ENCODE data around the gene CCDC85C.

The CCDC85C gene

GRCh38 chr14:99589651-99590530 is 14.1 kb downstream of the CCDC85C start:
- no peak for DNase-seq (ENCODE audit: low read depth in 2 of 2)

- DNase-seq (ENCODE audit: low read depth in 2 of 2), result no peak
Observed at GRCh38 chr14:99589031-99589441, 15.0 kb downstream of the CCDC85C start.

- DNase-seq (ENCODE audit: low read depth in 2 of 2), result no peak
Observed at GRCh38 chr14:99587460-99588278, 16.3 kb downstream of the CCDC85C start.

GRCh38 chr14:99586761-99587459 is 17.1 kb downstream of the CCDC85C start:
- no peak for DNase-seq (ENCODE audit: low read depth in 2 of 2)

GRCh38 chr14:99586054-99586760 is 17.8 kb downstream of the CCDC85C start:
- no peak for DNase-seq (ENCODE audit: low read depth in 2 of 2)

- DNase-seq (ENCODE audit: low read depth in 2 of 2), result no peak
Observed at GRCh38 chr14:99584823-99585222, 19.2 kb downstream of the CCDC85C start.

GRCh38 chr14:99581938-99582337 is 22.1 kb downstream of the CCDC85C start:
- no peak for DNase-seq (ENCODE audit: low read depth in 2 of 2)

GRCh38 chr14:99581374-99581773 is 22.6 kb downstream of the CCDC85C start:
- no peak for DNase-seq (ENCODE audit: low read depth in 2 of 2)

GRCh38 chr14:99579903-99580571 is 24.0 kb downstream of the CCDC85C start:
- no peak for DNase-seq (ENCODE audit: low read depth in 2 of 2)

- DNase-seq (ENCODE audit: low read depth in 2 of 2), result no peak
Observed at GRCh38 chr14:99579120-99579836, 24.7 kb downstream of the CCDC85C start.

- no peak for DNase-seq (ENCODE audit: low read depth in 2 of 2)
Observed at GRCh38 chr14:99578541-99579101, 25.4 kb downstream of the CCDC85C start.

- DNase-seq (ENCODE audit: low read depth in 2 of 2), result no peak
Observed at GRCh38 chr14:99576761-99577705, 27.0 kb downstream of the CCDC85C start.

- no peak for DNase-seq (ENCODE audit: low read depth in 2 of 2)
Observed at GRCh38 chr14:99576304-99576703, 27.7 kb downstream of the CCDC85C start.

- no peak for DNase-seq (ENCODE audit: low read depth in 2 of 2)
Observed at GRCh38 chr14:99575043-99576023, 28.7 kb downstream of the CCDC85C start.

- no peak for DNase-seq (ENCODE audit: low read depth in 2 of 2)
Observed at GRCh38 chr14:99574099-99574880, 29.7 kb downstream of the CCDC85C start.

- DNase-seq (ENCODE audit: low read depth in 2 of 2), result no peak
Observed at GRCh38 chr14:99573436-99574098, 30.4 kb downstream of the CCDC85C start.
